HCEC 1CT (cell line): Measurements from ENCODE around the gene CX3CL1.
"Not testable (repeated sequence)": the region's sequence is repeated elsewhere in the genome, so short reads cannot be mapped to it uniquely, and the experiment has no call there.

Experiments used
- DNase-seq: peaks from one replicate; pipeline ENCODE4 v3.0.0-alpha.2; 2017

Gene CX3CL1

GRCh38 chr16:57372372-57373116 is at the start of gene CX3CL1:
CX3CL1 (plus strand) TSS chr16:57372490; CDS start chr16:57372569, 79 bp downstream.
- DNase-seq = no peak

- no peak for DNase-seq
Observed at GRCh38 chr16:57324749-57325148, 47.5 kb upstream of the CX3CL1 start.

GRCh38 chr16:57325458-57325857 is 46.8 kb upstream of the CX3CL1 start:
- peak; percentile 38 for DNase-seq

GRCh38 chr16:57329718-57330327 is 42.5 kb upstream of the CX3CL1 start:
- no peak for DNase-seq

GRCh38 chr16:57331355-57331754 is 40.9 kb upstream of the CX3CL1 start:
- no peak for DNase-seq

GRCh38 chr16:57333402-57333801 is 38.9 kb upstream of the CX3CL1 start:
- no peak for DNase-seq

GRCh38 chr16:57335366-57335765 is 36.9 kb upstream of the CX3CL1 start:
- DNase-seq = no peak

GRCh38 chr16:57341062-57341440 is 31.2 kb upstream of the CX3CL1 start:
- DNase-seq = no peak

- peak; percentile 85 for DNase-seq
Observed at GRCh38 chr16:57341441-57342303, 30.6 kb upstream of the CX3CL1 start.

- DNase-seq = not testable (repeated sequence)
Observed at GRCh38 chr16:57342606-57343005, 29.7 kb upstream of the CX3CL1 start.

GRCh38 chr16:57343221-57343620 is 29.1 kb upstream of the CX3CL1 start:
- no peak for DNase-seq

- not testable (repeated sequence) for DNase-seq
Observed at GRCh38 chr16:57344094-57344493, 28.2 kb upstream of the CX3CL1 start.

- DNase-seq = no peak
Observed at GRCh38 chr16:57345021-57345420, 27.3 kb upstream of the CX3CL1 start.

GRCh38 chr16:57345666-57346204 is 26.6 kb upstream of the CX3CL1 start:
- DNase-seq = no peak

- DNase-seq = no peak
Observed at GRCh38 chr16:57347858-57348257, 24.4 kb upstream of the CX3CL1 start.

GRCh38 chr16:57348327-57348726 is 24.0 kb upstream of the CX3CL1 start:
- DNase-seq = no peak

GRCh38 chr16:57349212-57350031 is 22.9 kb upstream of the CX3CL1 start:
- DNase-seq = no peak

GRCh38 chr16:57352636-57353047 is 19.6 kb upstream of the CX3CL1 start:
- DNase-seq = no peak

GRCh38 chr16:57354311-57354710 is 18.0 kb upstream of the CX3CL1 start:
- DNase-seq = no peak

- DNase-seq = no peak
Observed at GRCh38 chr16:57355898-57356414, 16.3 kb upstream of the CX3CL1 start.

- DNase-seq = no peak
Observed at GRCh38 chr16:57356547-57356946, 15.7 kb upstream of the CX3CL1 start.
